IMR-90 (cell line): ENCODE measurements around the gene SYNE3.

Source experiments
- CEBPB ChIP-seq: IDR thresholded peaks from 2 replicates; pipeline ENCODE4 v1.6.1; 2012; ENCODE audit warnings: low read depth, low read length, improper control_type of control experiment
- CHD1 ChIP-seq: IDR thresholded peaks from 2 replicates; pipeline ENCODE4 v1.6.1; 2012; ENCODE audit warnings: low read depth, low read length, improper control_type of control experiment
- CTCF ChIP-seq: conservative IDR thresholded peaks from 2 replicates; pipeline ENCODE4 v1.5.1; 2012; ENCODE audit warnings: mild to moderate bottlenecking, low read depth, low read length, improper control_type of control experiment
- ELK1 ChIP-seq: fragments of 150-350 bp; IDR thresholded peaks from 2 replicates; pipeline ENCODE4 v1.6.1; 2016; ENCODE audit warnings: low read depth, mild to moderate bottlenecking, low read length, moderate library complexity, borderline replicate concordance
- FOS ChIP-seq: fragments of 150-350 bp; IDR thresholded peaks from 2 replicates; pipeline ENCODE4 v1.6.1; 2016; ENCODE audit warnings: low read depth, low read length
- MAFK ChIP-seq: IDR thresholded peaks from 2 replicates; pipeline ENCODE4 v1.6.1; 2012; ENCODE audit warnings: low read depth, low read length, improper control_type of control experiment
- MAZ ChIP-seq: IDR thresholded peaks from 2 replicates; pipeline ENCODE4 v1.6.1; 2012; ENCODE audit warnings: low read depth, mild to moderate bottlenecking, low read length, improper control_type of control experiment, moderate library complexity, borderline replicate concordance
- MXI1 ChIP-seq: IDR thresholded peaks from 2 replicates; pipeline ENCODE4 v1.6.1; 2012; ENCODE audit warnings: low read depth, mild to moderate bottlenecking, low read length, moderate library complexity, borderline replicate concordance
- POLR2A ChIP-seq: IDR thresholded peaks from 2 replicates; pipeline ENCODE4 v1.6.1; 2012; ENCODE audit warnings: mild to moderate bottlenecking, low read depth, low read length
- RAD21 ChIP-seq: IDR thresholded peaks from 2 replicates; pipeline ENCODE4 v1.6.1; 2012; ENCODE audit warnings: low read length, improper control_type of control experiment
- RCOR1 ChIP-seq: IDR thresholded peaks from 2 replicates; pipeline ENCODE4 v1.6.1; 2012; ENCODE audit warnings: mild to moderate bottlenecking, low read length, improper control_type of control experiment; ENCODE audit not compliant: insufficient replicate concordance
- SMC3 ChIP-seq: fragments of 150-350 bp; IDR thresholded peaks from 2 replicates; pipeline ENCODE4 v1.6.1; 2016; ENCODE audit warnings: low read depth, mild to moderate bottlenecking, antibody characterized with exemption, low read length, moderate library complexity
- USF2 ChIP-seq: fragments of 150-350 bp; IDR thresholded peaks from 2 replicates; pipeline ENCODE4 v1.6.1; 2017; ENCODE audit warnings: mild to moderate bottlenecking, antibody characterized with exemption, low read length, low read depth

GRCh38 chr14:95478309-95478708 lies 38.1 kb downstream of the SYNE3 start:
- TF ChIP-seq CTCF, result no peak
- TF ChIP-seq MXI1, result no peak
- TF ChIP-seq RCOR1, result no peak
- TF ChIP-seq ELK1, result no peak
- TF ChIP-seq POLR2A, result no peak
- TF ChIP-seq CEBPB, result no peak
- no peak for TF ChIP-seq SMC3
- no peak for TF ChIP-seq FOS
- no peak for TF ChIP-seq MAZ
- TF ChIP-seq USF2, result no peak
- TF ChIP-seq CHD1, result no peak
- TF ChIP-seq RAD21, result no peak
- no peak for TF ChIP-seq MAFK
